ENCODE measurements around the gene C19orf38. TPM values are rescaled to one million over a fixed set of nuclear protein-coding genes. Genes with fewer than 3 reads are reported as not detected.
A peak's percentile ranks its signal among the peaks of the same experiment; 100 is the strongest.

The C19orf38 gene, protein sequence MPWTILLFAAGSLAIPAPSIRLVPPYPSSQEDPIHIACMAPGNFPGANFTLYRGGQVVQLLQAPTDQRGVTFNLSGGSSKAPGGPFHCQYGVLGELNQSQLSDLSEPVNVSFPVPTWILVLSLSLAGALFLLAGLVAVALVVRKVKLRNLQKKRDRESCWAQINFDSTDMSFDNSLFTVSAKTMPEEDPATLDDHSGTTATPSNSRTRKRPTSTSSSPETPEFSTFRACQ
- total RNA-seq = 5.6 TPM
- polyA plus RNA-seq (ENCODE audit: insufficient read depth in 1 of 8, insufficient read length in 8 of 8, low replicate concordance in 1 of 8) = 1 to 10 TPM; 2.3 to 4.6 (median 4.1) TPM
- long read RNA-seq, donor 1, partial matches to known transcripts = 0 of 2 reads
- long read RNA-seq, donor 1, other reads (novel, unspliced or antisense) = 0 of 2 reads
- long read RNA-seq, donor 2 = 0 reads
- long read RNA-seq, donor 3, partial matches to known transcripts = 0 of 1 reads
- long read RNA-seq, donor 3, other reads (novel, unspliced or antisense) = 0 of 1 reads
- long read RNA-seq, donor 4 = 0 reads
- long read RNA-seq, donor 5, partial matches to known transcripts = 0 of 1 reads
- long read RNA-seq, donor 5, other reads (novel, unspliced or antisense) = 0 of 1 reads
- long read RNA-seq, donor 6 = 0 reads
- long read RNA-seq, donor 7, partial matches to known transcripts = 0 of 1 reads
- long read RNA-seq, donor 7, other reads (novel, unspliced or antisense) = 0 of 1 reads
- long read RNA-seq, donor 8 = 0 reads
- long read RNA-seq, donor 9, partial matches to known transcripts = 0 of 1 reads
- long read RNA-seq, donor 9, other reads (novel, unspliced or antisense) = 0 of 1 reads
- long read RNA-seq, donor 10, partial matches to known transcripts = 0 of 1 reads
- long read RNA-seq, donor 10, other reads (novel, unspliced or antisense) = 0 of 1 reads
- long read RNA-seq, donor 11, partial matches to known transcripts = 0 of 1 reads
- long read RNA-seq, donor 11, other reads (novel, unspliced or antisense) = 0 of 1 reads

DNA sequence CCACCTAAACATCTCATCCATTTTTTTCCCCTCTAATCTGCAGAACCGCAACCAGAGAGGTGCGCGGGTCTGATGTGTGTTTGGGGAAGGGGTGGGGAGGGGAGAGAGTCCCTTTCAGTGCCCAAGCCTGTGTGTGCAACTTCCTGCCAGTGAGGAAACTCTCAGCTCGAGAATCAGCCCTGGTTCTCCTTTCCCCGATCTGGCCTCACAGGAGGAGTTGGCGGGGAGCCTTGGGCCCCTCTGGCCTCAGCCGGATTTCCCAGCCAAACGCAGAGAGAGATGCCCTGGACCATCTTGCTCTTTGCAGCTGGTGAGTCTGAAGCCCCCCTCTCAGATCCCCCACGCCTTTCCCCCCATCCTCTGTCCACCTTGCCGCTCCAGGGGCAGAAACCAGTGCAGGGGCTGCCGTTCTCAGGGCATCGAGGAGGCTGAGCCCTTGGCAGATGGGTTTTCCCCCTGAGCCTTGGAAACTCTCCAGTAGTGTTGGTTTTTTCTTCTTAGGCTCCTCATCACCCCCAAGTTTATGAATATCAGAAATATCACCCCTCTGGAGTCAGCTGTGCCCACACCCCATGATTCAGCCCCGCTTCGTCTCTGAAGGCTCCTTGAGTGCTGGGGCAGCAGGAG lies at the start of gene C19orf38:
Gene C19orf38, plus strand, starts transcription at position 186 of the 627 bp plus-strand sequence. Its CDS starts 94 bp downstream, at position 280.
- no peaks in the 10 kb centered on the region for H3K27me3 ChIP-seq (ENCODE audit: control insufficient read depth, insufficient read depth, low read length)
- H3K27ac ChIP-seq (ENCODE audit: low read length) = peak within 1 kb of the TSS; percentile 29
- no peaks in the 10 kb centered on the region for H3K36me3 ChIP-seq (ENCODE audit: control insufficient read depth, insufficient read depth, low read length)
- peaks cover 8% of the 10 kb centered on the region for H3K9me3 ChIP-seq (replicated peaks; ENCODE audit: control insufficient read depth, low read depth, low read length)
- H3K4me1 ChIP-seq (ENCODE audit: control insufficient read depth, insufficient read depth, low read length) = peaks cover 3% of the 10 kb centered on the region
- peak within 1 kb of the TSS; percentile 40 for H3K4me3 ChIP-seq (ENCODE audit: low read length)
- peak; percentile 76 for DNase-seq
- WGBS (ENCODE audit: insufficient coverage) = 5% methylated on average over 7 of the region's 14 CpGs

- Histone ChIP-seq H3K27me3 (ENCODE audit: control insufficient read depth, insufficient read depth, low read length) (no peaks in the 10 kb centered on the region), H3K36me3 (ENCODE audit: control insufficient read depth, insufficient read depth, low read length) (peaks cover 82% of the 10 kb centered on the region), H3K27ac (ENCODE audit: low read length) (no peak overlapping the region), H3K9me3 (replicated peaks; ENCODE audit: control insufficient read depth, low read depth, low read length) (no peaks in the 10 kb centered on the region), H3K4me3 (ENCODE audit: low read length) (no peak overlapping the region), H3K4me1 (ENCODE audit: control insufficient read depth, insufficient read depth, low read length) (no peaks in the 10 kb centered on the region)
- 64% methylated on average over 7 of the region's 9 CpGs for WGBS (ENCODE audit: insufficient coverage)
- no peak for DNase-seq
Observed at GRCh38 chr19:10800488-10800887, 47.7 kb upstream of the C19orf38 start.

- Histone ChIP-seq H3K27me3 (ENCODE audit: control insufficient read depth, insufficient read depth, low read length) (no peaks in the 10 kb centered on the region), H3K4me3 (ENCODE audit: low read length) (no peak overlapping the region), H3K4me1 (ENCODE audit: control insufficient read depth, insufficient read depth, low read length) (no peaks in the 10 kb centered on the region), H3K27ac (ENCODE audit: low read length) (no peak overlapping the region), H3K36me3 (ENCODE audit: control insufficient read depth, insufficient read depth, low read length) (peaks cover 76% of the 10 kb centered on the region), H3K9me3 (replicated peaks; ENCODE audit: control insufficient read depth, low read depth, low read length) (no peaks in the 10 kb centered on the region)
- no peak for DNase-seq
- WGBS (ENCODE audit: insufficient coverage) = 91% methylated on average over 5 of the region's 5 CpGs
Observed at GRCh38 chr19:10802479-10802878, 45.7 kb upstream of the C19orf38 start.

DNA sequence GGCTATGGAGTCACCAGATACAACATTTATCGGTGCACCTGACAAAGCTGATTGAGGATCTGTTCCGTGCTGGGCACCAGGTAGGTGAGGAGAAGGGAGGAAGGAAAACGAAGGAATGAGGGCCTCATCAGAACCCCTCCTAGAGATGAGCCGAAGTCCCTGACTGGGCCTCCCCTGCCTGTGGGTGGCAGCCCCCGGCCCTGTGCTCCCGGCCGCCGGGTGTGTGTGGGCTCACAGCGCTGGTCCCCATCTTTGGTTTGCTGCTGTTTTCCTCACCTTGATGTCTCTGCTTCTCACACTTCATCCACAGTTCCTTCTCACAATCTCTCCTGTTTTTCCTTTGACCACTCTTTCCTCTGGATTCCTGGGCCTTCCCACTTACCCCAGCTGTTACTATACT lies 45.0 kb upstream of the C19orf38 start:
- DNase-seq = no peak
- Histone ChIP-seq H3K4me3 (ENCODE audit: low read length) (no peak overlapping the region), H3K27ac (ENCODE audit: low read length) (no peak overlapping the region), H3K9me3 (replicated peaks; ENCODE audit: control insufficient read depth, low read depth, low read length) (no peaks in the 10 kb centered on the region), H3K27me3 (ENCODE audit: control insufficient read depth, insufficient read depth, low read length) (no peaks in the 10 kb centered on the region), H3K36me3 (ENCODE audit: control insufficient read depth, insufficient read depth, low read length) (peaks cover 77% of the 10 kb centered on the region), H3K4me1 (ENCODE audit: control insufficient read depth, insufficient read depth, low read length) (no peaks in the 10 kb centered on the region)
- 91% methylated on average over 9 of the region's 9 CpGs for WGBS (ENCODE audit: insufficient coverage)

- Histone ChIP-seq H3K27ac (ENCODE audit: low read length) (no peak overlapping the region), H3K36me3 (ENCODE audit: control insufficient read depth, insufficient read depth, low read length) (peaks cover 80% of the 10 kb centered on the region), H3K4me3 (ENCODE audit: low read length) (no peak overlapping the region), H3K27me3 (ENCODE audit: control insufficient read depth, insufficient read depth, low read length) (no peaks in the 10 kb centered on the region), H3K9me3 (replicated peaks; ENCODE audit: control insufficient read depth, low read depth, low read length) (no peaks in the 10 kb centered on the region), H3K4me1 (ENCODE audit: control insufficient read depth, insufficient read depth, low read length) (peaks cover 5% of the 10 kb centered on the region)
- DNase-seq = no peak
- WGBS (ENCODE audit: insufficient coverage) = 90% methylated on average over 11 of the region's 11 CpGs
Observed at GRCh38 chr19:10805065-10805757, 43.0 kb upstream of the C19orf38 start.

DNA sequence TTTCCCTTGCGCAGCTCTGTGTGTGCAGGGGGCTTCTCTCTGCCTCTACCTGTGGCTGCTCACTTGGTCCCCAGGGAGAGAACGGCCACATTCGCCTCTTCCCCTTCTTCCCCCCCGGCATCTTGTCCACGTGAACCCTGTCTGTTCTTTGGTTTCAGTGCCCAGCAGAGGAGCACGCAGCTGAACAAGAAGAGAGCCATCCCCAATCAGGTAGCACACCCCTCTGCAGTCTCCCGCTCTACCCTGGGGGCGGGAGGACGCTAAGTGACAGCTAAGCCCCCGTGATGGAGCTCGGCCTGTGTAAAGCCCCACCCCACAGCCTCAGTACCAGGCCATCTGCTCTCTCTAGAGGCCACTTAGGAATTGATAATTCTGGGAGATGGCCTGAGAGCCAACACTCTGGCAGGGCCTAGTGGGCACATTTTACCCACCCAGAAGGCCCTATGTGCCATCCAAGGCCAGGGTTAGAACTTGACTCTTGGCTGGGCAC lies 42.4 kb upstream of the C19orf38 start:
- Histone ChIP-seq H3K36me3 (ENCODE audit: control insufficient read depth, insufficient read depth, low read length) (peaks cover 81% of the 10 kb centered on the region), H3K27me3 (ENCODE audit: control insufficient read depth, insufficient read depth, low read length) (no peaks in the 10 kb centered on the region), H3K4me3 (ENCODE audit: low read length) (no peak overlapping the region), H3K9me3 (replicated peaks; ENCODE audit: control insufficient read depth, low read depth, low read length) (no peaks in the 10 kb centered on the region), H3K4me1 (ENCODE audit: control insufficient read depth, insufficient read depth, low read length) (peaks cover 11% of the 10 kb centered on the region), H3K27ac (ENCODE audit: low read length) (no peak overlapping the region)
- 93% methylated on average over 6 of the region's 11 CpGs for WGBS (ENCODE audit: insufficient coverage)
- DNase-seq = no peak

- Histone ChIP-seq H3K27ac (ENCODE audit: low read length) (no peak overlapping the region), H3K36me3 (ENCODE audit: control insufficient read depth, insufficient read depth, low read length) (peaks cover 85% of the 10 kb centered on the region), H3K4me3 (ENCODE audit: low read length) (no peak overlapping the region), H3K27me3 (ENCODE audit: control insufficient read depth, insufficient read depth, low read length) (no peaks in the 10 kb centered on the region), H3K4me1 (ENCODE audit: control insufficient read depth, insufficient read depth, low read length) (peaks cover 21% of the 10 kb centered on the region), H3K9me3 (replicated peaks; ENCODE audit: control insufficient read depth, low read depth, low read length) (no peaks in the 10 kb centered on the region)
- DNase-seq = peak; percentile 24
- 66% methylated on average over 8 of the region's 10 CpGs for WGBS (ENCODE audit: insufficient coverage)
Observed at GRCh38 chr19:10808937-10809649, 39.1 kb upstream of the C19orf38 start.

- no peaks in the 10 kb centered on the region for H3K27me3 ChIP-seq (ENCODE audit: control insufficient read depth, insufficient read depth, low read length)
- peak; percentile 30 for DNase-seq
- H3K4me1 ChIP-seq (ENCODE audit: control insufficient read depth, insufficient read depth, low read length) = peaks cover 21% of the 10 kb centered on the region
- no peak overlapping the region for H3K4me3 ChIP-seq (ENCODE audit: low read length)
- WGBS (ENCODE audit: insufficient coverage) = 72% methylated on average over 11 of the region's 15 CpGs
- peaks cover 80% of the 10 kb centered on the region for H3K36me3 ChIP-seq (ENCODE audit: control insufficient read depth, insufficient read depth, low read length)
- no peak overlapping the region for H3K27ac ChIP-seq (ENCODE audit: low read length)
- no peaks in the 10 kb centered on the region for H3K9me3 ChIP-seq (replicated peaks; ENCODE audit: control insufficient read depth, low read depth, low read length)
Observed at GRCh38 chr19:10809651-10810285, 38.4 kb upstream of the C19orf38 start.

All from muscle of leg (tissue), 16 donors.